Spinal cord (tissue), 10 donors: ENCODE measurements around the gene UHMK1. TPM values are rescaled to one million over a fixed set of nuclear protein-coding genes. Genes with fewer than 3 reads are reported as not detected.
"Not testable (repeated sequence)": the region's sequence is repeated elsewhere in the genome, so short reads cannot be mapped to it uniquely, and the experiment has no call there.

ENCODE experiments used
- DNase-seq, 6 donors: peaks; one replicate each; pipeline versions ENCODE4 v3.0.0 to v3.0.0-alpha.2; 2013 to 2015; ENCODE audit warnings: low spot score in 6 of 6, low read depth in 4 of 6
- H3K27ac ChIP-seq: one replicate; pipeline ENCODE4 v1.5.1; 2013; ENCODE audit warnings: low read depth, low read length, control low read depth
- H3K27me3 ChIP-seq: one replicate; pipeline ENCODE4 v1.6.1; 2013; ENCODE audit warnings: low read length; ENCODE audit not compliant: control insufficient read depth, insufficient read depth
- H3K36me3 ChIP-seq: one replicate; pipeline ENCODE4 v1.6.1; 2013; ENCODE audit warnings: low read length; ENCODE audit not compliant: control insufficient read depth, insufficient read depth
- H3K4me1 ChIP-seq: one replicate; pipeline ENCODE4 v1.6.1; 2013; ENCODE audit warnings: low read length; ENCODE audit not compliant: control insufficient read depth, insufficient read depth
- H3K4me3 ChIP-seq: one replicate; pipeline ENCODE4 v1.5.1; 2013; ENCODE audit warnings: low read depth, low read length, control low read depth
- H3K9me3 ChIP-seq: one replicate; pipeline ENCODE4 v1.6.1; 2013; ENCODE audit warnings: low read length; ENCODE audit not compliant: control insufficient read depth, insufficient read depth
- WGBS: methylation state at CpG from one replicate; pipeline ENCODE4 v1.1.5; 2013; ENCODE audit warnings: missing lambda C conversion rate; ENCODE audit not compliant: insufficient coverage; 5-methylcytosine and 5-hydroxymethylcytosine counted together
- long read RNA-seq, 4 donors: transcript quantifications; one replicate each; lab custom pipeline, GENCODE V29; 2026
- polyA plus RNA-seq, 2 donors: library from polyadenylated mRNA; unstranded; fragments of 120-200 nt; gene quantifications; one replicate each; pipeline ENCODE4 v1.2.1, GENCODE V29; 2013; ENCODE audit not compliant: insufficient read length in 2 of 2
- total RNA-seq, 2 donors: library from RNA; depleted of rRNA in 1 of 2; stranded (reverse); fragments of 120-200 nt in 1 of 2; fragments of >200 nt in 1 of 2; gene quantifications; one replicate each; pipeline versions ENCODE4 v1.2.3 to v1.2.4, GENCODE V29; 2013 to 2014
- donor health status: healthy.

The UHMK1 gene
- total RNA-seq = 100 to 1,000 TPM in 1 of 2 donors, 10 to 100 TPM in 1; 30.4 to 105 TPM
- polyA plus RNA-seq = 10 to 100 TPM; 21.0 to 27.7 TPM
- long read RNA-seq, donor 1, full-length matches to known transcripts = 3 of 3 reads
- long read RNA-seq, donor 1, partial matches to known transcripts = 0 of 3 reads
- long read RNA-seq, donor 1, other reads (novel, unspliced or antisense) = 0 of 3 reads
- long read RNA-seq, donor 2, full-length matches to known transcripts = 2 of 2 reads
- long read RNA-seq, donor 2, partial matches to known transcripts = 0 of 2 reads
- long read RNA-seq, donor 2, other reads (novel, unspliced or antisense) = 0 of 2 reads
- long read RNA-seq, donor 3, full-length matches to known transcripts = 5 of 5 reads
- long read RNA-seq, donor 3, partial matches to known transcripts = 0 of 5 reads
- long read RNA-seq, donor 3, other reads (novel, unspliced or antisense) = 0 of 5 reads
- long read RNA-seq, donor 4, full-length matches to known transcripts = 3 of 3 reads
- long read RNA-seq, donor 4, partial matches to known transcripts = 0 of 3 reads
- long read RNA-seq, donor 4, other reads (novel, unspliced or antisense) = 0 of 3 reads

- WGBS = 0% methylated on average over 54 of the region's 61 CpGs
- peaks cover 5% of the 10 kb centered on the region for H3K4me1 ChIP-seq
- peak; percentile 84 to 98 (median 90) for DNase-seq
- peak within 1 kb of the TSS; percentile 84 for H3K4me3 ChIP-seq
- peaks cover 8% of the 10 kb centered on the region for H3K36me3 ChIP-seq
- H3K27ac ChIP-seq = peak within 1 kb of the TSS; percentile 67
- peaks cover 5% of the 10 kb centered on the region for H3K27me3 ChIP-seq
- no peaks in the 10 kb centered on the region for H3K9me3 ChIP-seq
These were observed at the start of gene UHMK1 for GRCh38 chr1:162497723-162498495. UHMK1 (plus strand) TSS chr1:162497818; CDS start chr1:162498001, 183 bp downstream.

- not testable (repeated sequence) for H3K4me1 ChIP-seq, H3K27me3 ChIP-seq, H3K27ac ChIP-seq, H3K4me3 ChIP-seq, DNase-seq, H3K9me3 ChIP-seq, H3K36me3 ChIP-seq
- WGBS = no CpG with 5 or more reads among the region's 3 CpGs
These were observed 43.3 kb upstream of the UHMK1 start for GRCh38 chr1:162454361-162454760.

- H3K27ac ChIP-seq = no peak overlapping the region
- H3K36me3 ChIP-seq = no peaks in the 10 kb centered on the region
- H3K9me3 ChIP-seq = no peaks in the 10 kb centered on the region
- DNase-seq = no peak
- H3K4me3 ChIP-seq = no peak overlapping the region
- no peaks in the 10 kb centered on the region for H3K4me1 ChIP-seq
- WGBS = no CpG with 5 or more reads among the region's 4 CpGs
- H3K27me3 ChIP-seq = no peaks in the 10 kb centered on the region
These were observed 41.3 kb upstream of the UHMK1 start for GRCh38 chr1:162456323-162456722.

GRCh38 chr1:162458236-162458635, 39.4 kb upstream of the UHMK1 start:
- WGBS = no CpG with 5 or more reads among the region's 5 CpGs

GRCh38 chr1:162462425-162462824, 35.2 kb upstream of the UHMK1 start:
- not testable (repeated sequence) for H3K36me3 ChIP-seq, DNase-seq, H3K27me3 ChIP-seq, H3K27ac ChIP-seq, H3K4me1 ChIP-seq, H3K9me3 ChIP-seq, H3K4me3 ChIP-seq
- no CpG with 5 or more reads among the region's 2 CpGs for WGBS

More at GRCh38 chr1:162458236-162458635, 39.4 kb upstream of the UHMK1 start:
- Histone ChIP-seq H3K27me3 (no peaks in the 10 kb centered on the region), H3K4me1 (no peaks in the 10 kb centered on the region), H3K36me3 (no peaks in the 10 kb centered on the region), H3K27ac (no peak overlapping the region), H3K9me3 (no peaks in the 10 kb centered on the region), H3K4me3 (no peak overlapping the region)
- no peak for DNase-seq

GRCh38 chr1:162463021-162463420, 34.6 kb upstream of the UHMK1 start:
- H3K9me3 ChIP-seq = no peaks in the 10 kb centered on the region
- no CpG with 5 or more reads among the region's 1 CpG for WGBS

GRCh38 chr1:162466797-162467196, 30.8 kb upstream of the UHMK1 start:
- WGBS = 93% methylated on average over 3 of the region's 3 CpGs
- H3K27ac ChIP-seq = no peak overlapping the region

More at GRCh38 chr1:162463021-162463420, 34.6 kb upstream of the UHMK1 start:
- H3K4me3 ChIP-seq = no peak overlapping the region
- H3K27ac ChIP-seq = no peak overlapping the region
- no peak for DNase-seq
- no peaks in the 10 kb centered on the region for H3K4me1 ChIP-seq
- no peaks in the 10 kb centered on the region for H3K36me3 ChIP-seq
- H3K27me3 ChIP-seq = no peaks in the 10 kb centered on the region

GRCh38 chr1:162470216-162470615, 27.4 kb upstream of the UHMK1 start:
- WGBS = 100% methylated on average over 1 of the region's 2 CpGs
- no peak for DNase-seq
- Histone ChIP-seq H3K36me3 (no peaks in the 10 kb centered on the region), H3K9me3 (no peaks in the 10 kb centered on the region), H3K4me3 (no peak overlapping the region), H3K4me1 (no peaks in the 10 kb centered on the region), H3K27ac (no peak overlapping the region), H3K27me3 (no peaks in the 10 kb centered on the region)

More at GRCh38 chr1:162466797-162467196, 30.8 kb upstream of the UHMK1 start:
- no peak for DNase-seq
- Histone ChIP-seq H3K4me1 (no peaks in the 10 kb centered on the region), H3K4me3 (no peak overlapping the region), H3K27me3 (no peaks in the 10 kb centered on the region), H3K9me3 (no peaks in the 10 kb centered on the region), H3K36me3 (no peaks in the 10 kb centered on the region)

GRCh38 chr1:162471290-162471853, 26.2 kb upstream of the UHMK1 start:
- H3K9me3 ChIP-seq = no peaks in the 10 kb centered on the region
- DNase-seq = no peak
- H3K36me3 ChIP-seq = no peaks in the 10 kb centered on the region
- H3K27ac ChIP-seq = no peak overlapping the region
- 30% methylated on average over 2 of the region's 6 CpGs for WGBS
- no peaks in the 10 kb centered on the region for H3K4me1 ChIP-seq
- no peak overlapping the region for H3K4me3 ChIP-seq
- no peaks in the 10 kb centered on the region for H3K27me3 ChIP-seq
